Measurements from ENCODE around the gene FXYD6. TPM values are rescaled to one million over a fixed set of nuclear protein-coding genes. Genes with fewer than 3 reads are reported as not detected.

FXYD6 gene
- total RNA-seq, 1 experiment from 2014 or later, result 12.2 TPM

- no peaks in the 10 kb centered on the region for H3K36me3 ChIP-seq (ENCODE audit: insufficient read depth, low read length, poor library complexity, severe bottlenecking)
- H3K27ac ChIP-seq (ENCODE audit: low read depth, low read length, poor library complexity, severe bottlenecking), result no peak overlapping the region
- no peaks in the 10 kb centered on the region for H3K27me3 ChIP-seq (replicated peaks; ENCODE audit: insufficient read depth, low read depth, low read length, poor library complexity)
- no peak for DNase-seq (ENCODE audit: low spot score)
- no TSS peak for BruUV-seq (replicated peaks)
- TF ChIP-seq CTCF (conservative IDR thresholded peaks at IDR 0.05; ENCODE audit: low read depth, low read length) (no peak), EZH2 (IDR thresholded peaks at IDR 0.05; ENCODE audit: borderline replicate concordance, low read depth, low read length, poor library complexity, severe bottlenecking) (no peak)
- H3K4me3 ChIP-seq (ENCODE audit: low read depth, low read length, poor library complexity, severe bottlenecking), result no peak overlapping the region
- intact Hi-C loops (cut with micrococcal nuclease; ENCODE audit: unreplicated experiment), result no loop called here
- ChIA-PET CTCF (interaction anchor here (1.9 kb wide), 1 partner anchor 95 kb away, joined by 7 read pairs; no protein-coding TSS in a partner anchor), POLR2A (ENCODE audit: low non-redundant PET) (no interaction called here)
- peaks cover 8% of the 10 kb centered on the region for H3K4me1 ChIP-seq (ENCODE audit: insufficient read depth, low read length, poor library complexity, severe bottlenecking)
- H3K9me3 ChIP-seq (ENCODE audit: low read depth, low read length, poor library complexity, severe bottlenecking), result peaks cover 16% of the 10 kb centered on the region
Observed at GRCh38 chr11:117851852-117852251, 24.6 kb downstream of the FXYD6 start.

DNA sequence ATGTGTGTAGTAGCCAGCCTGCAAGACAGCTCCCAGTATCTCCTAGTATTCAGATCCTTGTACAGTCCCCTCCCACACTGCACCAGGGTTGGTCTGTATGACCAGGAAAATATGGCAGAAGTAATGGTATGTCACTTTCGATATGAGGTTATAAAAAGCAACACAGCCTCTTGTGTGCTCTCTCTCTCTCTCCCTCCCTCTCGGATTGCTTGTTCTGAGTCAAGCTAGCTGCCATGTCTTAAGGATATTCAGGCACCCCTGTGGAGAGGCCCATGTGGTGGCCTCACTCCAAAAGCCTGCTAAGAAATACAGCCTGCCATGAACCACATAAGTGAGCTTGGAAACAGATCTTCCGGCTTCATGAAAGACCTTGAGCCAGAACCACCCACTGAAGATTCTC lies 25.4 kb downstream of the FXYD6 start:
- intact Hi-C loops (cut with micrococcal nuclease; ENCODE audit: unreplicated experiment), result no loop called here
- CTCF ChIA-PET, result interaction anchor here (1.9 kb wide), 1 partner anchor 95 kb away, joined by 7 read pairs; no protein-coding TSS in a partner anchor

DNA sequence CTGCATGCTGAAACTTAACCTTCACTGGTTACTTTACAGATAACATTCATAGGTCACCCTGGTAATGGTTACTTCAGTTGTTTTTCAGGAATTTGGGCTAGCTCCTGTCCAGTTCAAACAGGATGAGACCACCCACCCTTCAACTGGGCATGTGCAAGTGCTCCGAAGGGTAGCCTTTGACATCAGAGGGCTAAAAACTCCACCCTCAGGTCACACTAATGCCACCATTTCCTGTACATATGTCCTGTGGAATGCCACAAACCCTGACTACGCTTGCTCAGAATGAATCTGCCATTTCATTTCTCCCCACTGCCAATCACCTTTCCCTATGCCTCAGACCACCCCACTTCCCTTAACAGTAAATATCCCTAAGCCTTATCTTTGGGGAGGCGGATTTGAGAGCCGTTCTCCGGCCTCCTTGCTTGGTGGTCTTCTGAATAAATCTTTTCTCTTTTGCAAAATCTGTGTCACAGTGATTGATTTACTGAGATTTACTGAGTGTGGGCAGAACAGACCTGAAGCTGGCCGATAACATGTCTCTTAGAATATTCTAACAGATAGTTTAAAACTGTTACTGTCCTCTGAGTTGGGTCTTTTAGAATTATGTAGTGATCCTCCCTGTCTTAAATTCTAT lies 26.6 kb downstream of the FXYD6 start:
- CTCF ChIA-PET, result no interaction called here
- DNase-seq (ENCODE audit: low spot score), result no peak
- Histone ChIP-seq H3K4me1 (ENCODE audit: insufficient read depth, low read length, poor library complexity, severe bottlenecking) (peaks cover 8% of the 10 kb centered on the region), H3K36me3 (ENCODE audit: insufficient read depth, low read length, poor library complexity, severe bottlenecking) (no peaks in the 10 kb centered on the region), H3K4me3 (ENCODE audit: low read depth, low read length, poor library complexity, severe bottlenecking) (no peak overlapping the region), H3K9me3 (ENCODE audit: low read depth, low read length, poor library complexity, severe bottlenecking) (peaks cover 16% of the 10 kb centered on the region), H3K27ac (ENCODE audit: low read depth, low read length, poor library complexity, severe bottlenecking) (no peak overlapping the region), H3K27me3 (replicated peaks; ENCODE audit: insufficient read depth, low read depth, low read length, poor library complexity) (no peaks in the 10 kb centered on the region)
- no TSS peak for BruUV-seq (replicated peaks)
- intact Hi-C loops (cut with micrococcal nuclease; ENCODE audit: unreplicated experiment), result no loop called here
- POLR2A ChIA-PET (ENCODE audit: low non-redundant PET), result no interaction called here
- no peak for TF ChIP-seq CTCF (conservative IDR thresholded peaks at IDR 0.05; ENCODE audit: low read depth, low read length)
- no peak for TF ChIP-seq EZH2 (IDR thresholded peaks at IDR 0.05; ENCODE audit: borderline replicate concordance, low read depth, low read length, poor library complexity, severe bottlenecking)

More for the DNA sequence above, 25.4 kb downstream of the FXYD6 start:
- no peaks in the 10 kb centered on the region for H3K36me3 ChIP-seq (ENCODE audit: insufficient read depth, low read length, poor library complexity, severe bottlenecking)
- BruUV-seq (replicated peaks), result no TSS peak
- H3K9me3 ChIP-seq (ENCODE audit: low read depth, low read length, poor library complexity, severe bottlenecking), result peaks cover 16% of the 10 kb centered on the region
- no peak for TF ChIP-seq CTCF (conservative IDR thresholded peaks at IDR 0.05; ENCODE audit: low read depth, low read length)
- TF ChIP-seq EZH2 (IDR thresholded peaks at IDR 0.05; ENCODE audit: borderline replicate concordance, low read depth, low read length, poor library complexity, severe bottlenecking), result no peak
- POLR2A ChIA-PET (ENCODE audit: low non-redundant PET), result interaction anchor here (0.9 kb wide), 1 partner anchor 16 kb away, joined by 4 read pairs; no protein-coding TSS in a partner anchor
- H3K27me3 ChIP-seq (replicated peaks; ENCODE audit: insufficient read depth, low read depth, low read length, poor library complexity), result no peaks in the 10 kb centered on the region
- H3K4me3 ChIP-seq (ENCODE audit: low read depth, low read length, poor library complexity, severe bottlenecking), result no peak overlapping the region
- H3K27ac ChIP-seq (ENCODE audit: low read depth, low read length, poor library complexity, severe bottlenecking), result no peak overlapping the region
- peaks cover 8% of the 10 kb centered on the region for H3K4me1 ChIP-seq (ENCODE audit: insufficient read depth, low read length, poor library complexity, severe bottlenecking)
- DNase-seq (ENCODE audit: low spot score), result peak; percentile 79

All from A673 (cell line).